Stimulated activated CD4-positive, alpha-beta T cell treated with anti-CD3 and anti-CD28 coated beads, Interleukin-4, amount 100 ng/mL, for 24 hours (primary cell): ENCODE data around the gene CD300A.
A peak's percentile ranks its signal among the peaks of the same experiment; 100 is the strongest.

ENCODE experiments used
- DNase-seq: peaks from one replicate; pipeline ENCODE4 v3.0.0-alpha.2; 2020

The CD300A gene

DNA sequence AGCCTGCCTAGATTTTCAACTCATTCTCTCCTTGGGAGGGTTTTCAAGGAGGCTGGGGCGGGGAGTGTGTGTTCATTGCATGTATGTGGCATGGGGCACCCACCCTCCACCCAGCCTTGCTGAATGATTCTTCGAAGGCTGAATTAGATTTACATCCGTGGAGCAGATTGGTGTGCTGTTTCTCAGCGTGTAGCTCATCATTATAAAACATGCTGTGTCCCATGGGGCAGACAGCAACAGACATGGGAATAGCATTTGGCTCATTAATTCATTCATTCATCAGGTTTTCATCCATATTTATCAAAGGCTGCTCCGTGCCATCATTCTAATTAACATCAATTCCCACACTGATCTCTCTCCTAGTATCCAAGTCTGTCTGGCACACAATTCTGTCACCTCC lies 10.6 kb upstream of the CD300A start:
- no peak for DNase-seq

DNA sequence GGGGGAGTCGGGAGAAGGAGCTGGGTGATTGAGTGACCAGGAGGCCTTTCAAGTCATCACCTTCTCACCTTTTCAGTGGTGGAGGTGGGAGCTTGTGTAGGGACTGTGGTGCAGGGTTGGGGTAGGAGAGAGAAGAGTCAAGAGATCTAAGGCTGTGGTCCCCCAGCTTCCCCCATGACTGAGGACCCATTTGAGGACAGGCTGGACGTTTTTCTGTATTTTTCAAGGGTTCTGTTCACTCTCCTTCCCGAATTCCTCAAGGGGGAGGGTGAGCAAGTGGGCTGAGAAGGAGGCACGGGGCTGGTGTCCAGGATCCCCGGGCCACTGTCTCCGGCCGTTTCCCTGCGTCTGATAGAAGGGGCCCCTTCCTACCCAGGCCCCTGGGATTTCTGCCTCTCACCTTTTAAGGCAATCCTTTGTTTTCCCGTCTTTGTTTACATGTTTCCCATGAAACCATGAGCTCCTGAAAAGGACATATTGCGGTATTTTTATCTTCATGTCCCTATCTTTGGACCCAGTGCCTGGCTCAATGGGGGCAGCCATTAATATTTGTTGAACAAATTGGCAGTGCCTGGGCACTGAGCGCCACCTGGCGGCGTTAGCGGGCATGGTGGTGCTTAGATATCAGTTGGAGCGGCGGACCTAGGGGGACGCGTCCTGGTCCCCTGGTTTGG lies 9.2 kb upstream of the CD300A start:
- peak; percentile 76 for DNase-seq

DNA sequence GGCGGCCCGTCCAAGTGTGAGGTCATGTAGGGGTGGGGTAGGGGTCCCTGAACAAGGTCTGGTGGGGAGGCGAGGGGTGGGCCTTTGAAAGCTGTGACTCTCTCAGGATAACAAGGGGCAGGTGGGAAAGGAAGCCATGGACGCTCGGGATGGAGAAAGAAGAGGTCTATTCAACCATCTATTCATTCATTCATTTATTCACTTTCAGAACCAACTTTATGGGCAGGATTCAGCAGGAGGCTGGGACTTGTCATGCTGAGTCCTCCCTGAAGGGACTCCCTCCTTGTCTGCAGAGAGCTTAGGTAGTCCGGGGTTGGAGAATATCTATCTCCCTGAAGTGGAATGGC lies 8.6 kb upstream of the CD300A start:
- DNase-seq, result no peak

DNA sequence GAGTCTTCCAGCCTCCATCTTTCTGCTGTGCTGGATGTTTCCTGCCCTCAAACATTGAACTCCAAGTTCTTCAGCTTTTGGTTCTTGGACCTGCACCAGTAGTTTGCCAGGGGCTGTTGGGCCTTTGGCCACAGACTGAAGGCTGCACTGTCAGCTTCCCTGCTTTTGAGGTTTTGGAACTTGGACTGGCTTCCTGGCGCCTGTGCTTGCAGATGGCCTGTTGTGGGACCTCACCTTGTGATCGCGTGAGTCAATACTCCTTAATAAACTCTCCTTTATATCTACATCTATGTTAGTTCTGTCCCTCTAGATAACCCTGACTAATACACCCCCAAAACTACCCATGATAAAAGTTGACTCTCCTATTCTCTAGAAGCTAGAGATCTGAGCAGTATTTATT lies 7.6 kb upstream of the CD300A start:
- no peak for DNase-seq

DNA sequence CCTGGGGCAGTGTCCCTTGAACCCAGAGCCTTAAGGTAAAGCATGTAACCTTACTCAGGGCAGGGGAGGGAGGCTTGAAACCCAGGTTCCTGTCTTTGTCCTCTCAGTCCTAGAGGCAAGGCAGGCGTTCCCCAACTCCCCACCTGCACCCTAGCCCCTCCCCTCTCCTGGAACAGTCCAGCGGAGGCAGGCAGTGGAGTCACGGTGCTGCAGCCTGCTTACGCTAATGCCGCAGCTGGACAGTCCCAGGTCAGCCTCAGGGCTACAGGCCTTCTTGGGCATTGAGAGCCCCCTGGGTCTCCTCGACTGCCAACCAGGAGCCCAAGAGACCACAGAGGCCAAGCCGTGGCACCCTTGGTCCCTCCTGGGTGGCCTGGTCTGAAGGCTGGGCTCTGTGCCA lies 6.8 kb upstream of the CD300A start:
- no peak for DNase-seq

DNA sequence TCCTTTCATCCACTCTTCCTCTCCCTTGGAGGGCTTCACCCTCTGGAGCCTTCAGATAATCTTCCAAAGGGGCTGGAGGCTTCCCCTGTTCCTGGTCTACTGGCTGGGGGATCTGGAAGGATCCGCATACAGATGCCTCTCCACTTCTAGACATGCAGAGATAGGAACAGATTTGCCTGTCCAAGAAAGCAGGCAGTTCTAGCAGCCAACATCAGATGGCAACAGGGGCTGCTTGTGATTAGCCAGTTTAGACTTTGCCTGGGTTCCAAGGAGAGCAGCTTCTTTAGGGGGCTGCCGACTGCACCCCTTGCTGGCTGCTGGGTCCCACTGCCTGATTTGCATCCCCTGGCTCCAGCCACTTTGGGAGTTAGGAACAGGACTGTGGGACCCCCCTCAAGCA lies 6.2 kb upstream of the CD300A start:
- no peak for DNase-seq

DNA sequence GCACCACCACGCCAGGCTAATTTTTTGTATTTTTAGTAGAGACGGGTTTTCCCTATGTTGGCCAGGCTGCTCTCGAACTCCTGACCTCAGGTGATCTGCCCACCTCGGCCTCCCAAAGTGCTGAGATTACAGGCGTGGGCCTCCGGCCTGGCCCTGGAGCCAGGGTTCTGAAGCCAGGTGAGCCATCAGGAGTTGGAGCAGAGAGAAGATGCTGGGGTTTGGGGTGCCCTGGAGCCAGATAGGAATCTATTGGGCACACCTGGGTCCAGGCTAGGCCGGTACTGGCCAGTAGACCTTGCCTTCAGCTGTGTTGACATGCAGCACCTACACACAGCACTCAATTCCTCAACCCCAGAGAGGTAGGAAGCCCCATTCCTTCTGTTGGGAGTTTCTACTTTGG lies 5.4 kb upstream of the CD300A start:
- DNase-seq, result no peak

DNA sequence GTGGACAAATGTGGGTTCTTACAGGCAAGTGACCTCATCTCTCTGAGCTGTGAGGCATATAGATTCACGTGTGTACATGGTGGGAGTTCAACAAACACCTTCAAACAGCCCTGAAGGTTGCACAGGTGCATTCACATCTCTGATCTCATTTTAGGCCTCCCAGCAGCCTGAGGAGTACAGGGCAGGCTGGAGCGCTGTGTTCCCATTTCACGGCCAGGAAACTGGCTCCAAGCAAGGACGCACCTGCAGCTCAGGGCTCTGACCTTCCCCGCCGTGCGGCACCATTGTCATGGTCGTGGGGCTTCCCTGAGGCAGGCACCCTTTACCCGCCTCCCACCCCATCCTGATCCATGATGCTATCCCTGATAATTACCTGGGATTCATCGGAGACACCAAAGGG lies 4.8 kb upstream of the CD300A start:
- no peak for DNase-seq

DNA sequence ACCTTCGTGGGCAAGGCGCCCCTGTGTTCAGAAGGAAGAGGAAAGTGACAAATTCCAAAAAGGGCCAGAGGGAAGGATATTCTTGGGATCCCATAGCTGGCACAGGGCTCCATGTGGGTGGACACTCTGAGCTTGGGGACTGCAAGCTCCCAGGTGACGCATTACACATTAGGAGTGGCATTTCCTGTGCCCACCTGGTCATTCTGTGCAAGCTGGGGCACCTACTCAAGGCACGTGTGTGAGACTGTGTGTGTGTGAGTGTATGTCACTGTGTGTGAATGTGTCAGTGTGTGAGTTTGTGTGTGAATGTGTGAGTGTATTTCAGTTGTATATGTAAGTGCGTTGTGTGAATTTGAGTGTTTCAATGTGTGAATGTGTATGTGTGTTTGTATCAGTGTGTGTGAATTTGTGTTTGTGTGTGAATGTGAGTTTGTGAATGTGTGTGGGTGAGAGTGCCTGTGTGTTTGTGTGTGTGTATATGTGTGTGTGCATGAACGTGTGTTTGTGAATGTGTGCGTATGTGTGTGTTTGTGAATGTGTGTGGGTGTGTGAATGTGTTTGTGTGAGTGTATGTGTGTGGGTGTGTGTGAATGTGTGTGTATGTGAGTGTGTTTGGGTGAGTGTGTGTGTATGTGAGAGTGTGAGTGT lies 1.6 kb upstream of the CD300A start:
- DNase-seq, result no peak

DNA sequence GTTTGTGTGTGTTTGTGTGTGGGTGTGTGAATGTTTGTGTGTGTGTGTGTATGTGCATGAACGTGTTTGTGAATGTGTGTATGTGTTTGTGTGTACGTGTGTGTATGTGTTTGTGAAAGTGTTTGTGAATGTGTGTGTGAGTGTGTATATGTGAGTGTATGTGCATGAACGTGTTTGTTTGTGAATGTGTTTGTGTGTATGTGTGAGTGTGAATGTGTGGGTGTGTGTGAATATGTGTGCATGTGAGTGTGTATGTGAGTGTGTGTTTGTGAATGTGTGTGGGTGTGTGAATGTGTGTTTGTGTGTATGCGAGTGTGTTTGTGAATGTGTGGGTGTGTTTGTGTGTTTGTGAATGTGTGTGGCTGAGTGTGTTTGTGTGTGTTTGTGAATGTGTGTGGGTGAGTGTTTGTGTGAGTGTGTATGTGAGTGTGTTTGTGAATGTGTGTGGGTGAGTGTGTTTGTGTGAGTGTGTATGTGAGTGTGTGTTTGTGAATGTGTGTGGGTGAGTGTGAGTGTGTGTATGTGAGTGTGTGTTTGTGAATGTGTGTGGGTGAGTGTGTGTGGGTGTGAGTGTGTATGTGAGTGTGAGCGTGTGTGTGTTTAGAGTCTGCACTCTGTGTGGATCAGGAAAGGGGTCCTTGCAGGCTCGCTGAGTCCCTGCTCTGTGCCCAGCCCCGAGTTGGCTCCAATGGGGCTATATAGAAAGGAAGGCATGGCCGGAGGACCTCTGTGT lies 890 bp upstream of the CD300A start:
- DNase-seq, result no peak

DNA sequence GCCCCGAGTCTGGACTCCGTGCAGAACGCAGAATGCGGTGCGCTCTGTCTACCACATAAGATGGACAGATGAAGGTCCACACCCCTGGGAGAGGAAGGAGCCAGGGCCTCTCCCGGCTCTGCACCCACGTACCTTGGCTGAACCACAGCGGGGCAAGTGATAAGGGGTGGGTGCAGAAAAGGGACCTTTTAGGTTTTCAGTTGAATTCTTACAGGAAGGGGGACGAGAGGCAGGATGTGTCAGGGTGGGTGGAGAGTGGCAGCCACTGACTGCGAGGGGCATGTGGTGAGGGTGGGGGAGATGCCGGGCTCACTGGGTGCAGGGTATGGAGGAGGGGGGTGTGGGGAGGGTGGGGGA lies 372 bp downstream of the CD300A start:
- peak; percentile 20 for DNase-seq

DNA sequence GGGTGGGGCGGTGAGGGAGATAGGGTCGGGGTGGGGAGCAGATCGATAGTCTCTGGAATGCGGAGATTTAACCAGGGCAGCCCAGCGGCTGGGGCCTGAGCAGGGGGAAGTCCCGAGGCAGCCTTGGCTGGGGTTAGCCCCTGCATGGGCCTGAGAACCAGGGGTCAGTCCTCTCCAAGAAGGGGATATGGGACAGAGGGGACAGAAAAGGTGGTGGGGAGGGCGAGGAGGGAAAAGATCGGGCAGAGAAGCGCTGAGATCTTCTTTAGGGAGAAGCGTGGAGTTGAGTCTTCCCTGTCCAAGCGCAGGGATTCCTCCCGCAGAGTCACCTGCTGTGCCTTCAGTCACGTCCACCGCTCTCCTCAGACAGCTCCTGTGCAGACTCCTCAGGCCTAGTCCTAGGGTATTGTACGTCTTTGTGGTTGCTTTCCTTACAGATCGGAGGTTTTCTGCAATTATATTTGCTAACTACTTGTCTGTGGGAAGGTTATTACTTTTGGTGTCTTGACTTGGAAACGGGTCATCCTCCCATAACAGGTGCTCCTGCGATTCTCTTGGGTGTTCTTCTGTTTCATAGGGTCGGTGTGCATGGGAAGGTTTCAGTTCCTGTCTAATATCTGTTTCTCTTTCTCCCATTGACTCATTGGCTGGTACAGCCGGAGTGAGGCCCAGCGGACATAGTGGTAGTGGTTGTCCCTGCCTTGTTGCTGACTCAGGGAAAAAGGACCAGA lies 952 bp downstream of the CD300A start:
- no peak for DNase-seq

DNA sequence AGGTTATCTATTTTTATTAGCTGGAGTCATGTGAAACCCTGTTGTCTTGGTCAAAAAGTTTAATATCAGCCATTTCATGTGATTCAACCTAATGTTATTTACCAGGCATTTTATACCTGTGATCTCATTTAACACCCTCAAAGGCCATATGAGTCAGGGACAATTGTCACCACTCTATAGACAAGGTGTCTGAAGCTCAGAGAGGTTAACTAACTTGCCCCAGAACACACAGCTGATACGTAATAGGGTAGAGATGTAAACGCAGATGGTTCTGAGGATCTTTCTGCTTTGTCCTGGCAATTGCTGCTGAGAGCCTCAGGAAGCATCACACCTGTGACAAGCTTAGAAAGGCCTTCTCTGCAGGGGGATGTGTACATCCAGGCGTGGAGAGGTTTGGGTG lies 4.9 kb downstream of the CD300A start:
- no peak for DNase-seq

DNA sequence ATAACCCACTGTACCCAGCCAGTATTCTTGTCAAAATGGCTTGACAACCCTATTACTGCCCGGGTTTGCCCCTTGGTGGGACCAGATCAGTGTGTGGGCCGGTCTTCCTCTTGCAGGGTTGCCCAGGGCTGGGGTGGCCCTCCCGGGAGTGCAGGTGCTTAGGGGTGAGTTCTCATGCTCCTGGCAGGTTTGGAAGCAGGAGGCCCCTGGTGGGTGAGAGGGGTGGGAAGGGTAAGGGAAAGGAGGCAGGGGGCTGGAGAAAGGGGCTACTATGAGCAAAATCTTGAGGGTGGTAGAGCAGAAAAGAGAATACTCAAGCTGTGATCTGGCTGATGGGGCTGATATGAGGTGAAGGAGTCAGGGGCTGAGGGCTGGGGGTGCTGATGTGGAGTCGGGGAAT lies 6.5 kb downstream of the CD300A start:
- no peak for DNase-seq

DNA sequence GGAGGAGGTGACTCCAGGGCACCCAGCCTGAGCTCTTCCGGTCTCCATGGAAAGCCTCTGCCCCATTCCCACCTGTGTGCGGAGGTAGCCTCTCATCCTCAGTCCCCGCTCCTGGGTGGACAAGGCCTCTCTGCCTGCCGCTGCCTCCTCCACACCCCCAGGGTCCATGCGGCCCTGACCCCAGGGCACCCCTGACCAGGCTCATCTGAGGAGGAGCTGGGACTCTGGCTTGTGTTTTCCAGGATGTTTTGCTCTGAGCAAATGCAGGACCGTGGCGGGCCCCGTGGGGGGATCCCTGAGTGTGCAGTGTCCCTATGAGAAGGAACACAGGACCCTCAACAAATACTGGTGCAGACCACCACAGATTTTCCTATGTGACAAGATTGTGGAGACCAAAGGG lies 6.9 kb downstream of the CD300A start:
- no peak for DNase-seq

DNA sequence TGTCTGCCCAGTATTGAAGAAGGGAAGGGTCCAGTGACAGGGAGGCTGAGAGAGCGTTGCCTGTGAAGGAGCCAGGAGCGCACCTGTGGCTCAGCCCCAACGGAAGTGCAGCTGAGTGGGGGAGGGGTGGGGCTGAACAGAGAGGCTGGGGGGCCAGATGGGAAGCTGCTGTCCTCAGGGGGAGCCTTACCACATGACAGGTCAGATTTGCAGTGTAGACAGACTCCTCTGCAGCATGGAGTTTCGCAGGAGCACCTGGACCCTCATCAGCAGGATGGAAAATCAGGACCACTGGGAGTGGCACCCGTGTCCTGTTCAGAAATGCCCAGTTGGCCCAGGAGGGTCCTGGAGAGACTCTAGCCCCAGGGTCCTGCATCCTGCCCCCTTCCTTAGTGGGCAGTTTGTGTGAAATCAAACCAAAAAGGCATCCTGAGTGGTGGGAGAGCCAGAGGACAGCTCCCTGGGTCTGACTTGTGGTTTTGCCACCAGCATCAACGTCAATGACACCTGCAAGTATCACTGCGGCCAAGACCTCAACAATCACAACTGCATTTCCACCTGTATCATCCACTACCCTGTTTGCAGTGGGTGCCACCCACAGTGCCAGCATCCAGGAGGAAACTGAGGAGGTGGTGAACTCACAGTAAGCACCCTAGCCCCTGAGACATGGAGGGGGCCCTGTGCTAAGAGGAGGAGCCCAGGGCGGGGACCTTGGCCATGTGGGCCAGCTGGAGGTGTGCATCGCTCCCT lies 7.8 kb downstream of the CD300A start:
- no peak for DNase-seq

DNA sequence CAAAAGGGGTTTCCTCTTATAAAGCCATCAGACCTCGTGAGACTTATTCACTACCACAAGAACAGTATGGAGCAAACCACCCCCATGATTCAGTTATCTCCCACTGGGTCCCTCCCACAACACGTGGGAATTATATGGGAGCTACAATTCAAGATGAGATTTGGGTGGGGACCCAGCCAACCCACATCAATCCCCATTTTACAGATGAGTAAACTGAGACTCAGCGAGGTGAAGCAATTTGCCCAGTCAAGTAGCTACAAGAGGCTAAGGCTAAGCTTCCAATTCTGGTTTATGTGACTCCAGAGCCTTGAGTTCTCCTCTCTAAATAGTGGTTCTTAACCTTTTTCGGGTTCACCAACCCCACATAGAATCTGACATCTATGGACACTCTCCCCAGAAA lies 8.8 kb downstream of the CD300A start:
- no peak for DNase-seq

DNA sequence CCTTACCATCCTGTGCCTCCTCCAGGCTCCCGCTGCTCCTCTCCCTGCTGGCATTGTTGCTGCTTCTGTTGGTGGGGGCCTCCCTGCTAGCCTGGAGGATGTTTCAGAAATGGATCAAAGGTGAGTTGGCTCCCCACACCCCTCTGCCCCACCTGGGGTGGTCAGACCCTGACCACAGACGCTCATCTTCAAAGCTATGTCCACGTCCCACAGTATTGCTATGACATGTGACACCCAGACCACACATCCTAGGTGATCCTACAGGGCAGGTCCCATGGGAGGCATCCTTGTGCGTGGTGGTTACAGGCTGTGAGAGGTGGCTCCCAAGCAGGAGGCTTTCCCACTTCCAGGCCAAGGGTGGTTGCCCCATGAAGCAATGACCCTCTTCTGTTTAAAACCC lies 11.0 kb downstream of the CD300A start:
- DNase-seq, result no peak

DNA sequence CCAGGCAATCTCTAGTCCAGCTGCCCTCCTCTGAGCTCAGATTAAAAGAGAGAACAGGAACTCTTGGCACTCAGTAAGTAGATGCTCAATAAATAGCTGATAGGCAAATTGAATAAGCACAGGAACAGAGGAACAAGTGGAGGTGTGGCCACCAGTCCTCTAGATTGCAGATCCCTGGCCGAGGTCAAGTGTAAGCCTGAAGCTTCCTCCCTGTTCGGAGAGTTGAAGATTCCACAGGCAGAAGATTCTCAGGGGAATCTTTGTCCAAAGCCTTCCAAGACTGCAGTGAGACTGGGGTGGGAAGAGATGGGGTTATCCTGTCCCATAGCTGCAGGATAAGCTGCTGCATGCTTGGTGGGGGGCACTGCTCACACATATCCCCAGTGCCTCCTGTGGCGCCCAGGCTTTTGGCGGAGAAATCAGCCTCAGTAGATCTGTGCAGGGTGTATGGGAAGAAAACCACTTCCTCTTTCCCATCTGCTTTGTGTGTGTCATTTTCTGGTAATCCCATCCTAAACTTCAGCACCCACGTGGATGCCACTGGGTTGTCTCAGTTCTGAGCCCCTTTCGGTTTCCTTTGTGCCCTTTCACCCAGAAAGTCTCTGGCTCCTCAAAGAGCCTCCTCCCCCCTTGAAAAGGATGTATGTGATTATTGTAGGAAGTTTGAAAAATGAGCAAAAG lies 12.1 kb downstream of the CD300A start:
- DNase-seq, result peak; percentile 21

DNA sequence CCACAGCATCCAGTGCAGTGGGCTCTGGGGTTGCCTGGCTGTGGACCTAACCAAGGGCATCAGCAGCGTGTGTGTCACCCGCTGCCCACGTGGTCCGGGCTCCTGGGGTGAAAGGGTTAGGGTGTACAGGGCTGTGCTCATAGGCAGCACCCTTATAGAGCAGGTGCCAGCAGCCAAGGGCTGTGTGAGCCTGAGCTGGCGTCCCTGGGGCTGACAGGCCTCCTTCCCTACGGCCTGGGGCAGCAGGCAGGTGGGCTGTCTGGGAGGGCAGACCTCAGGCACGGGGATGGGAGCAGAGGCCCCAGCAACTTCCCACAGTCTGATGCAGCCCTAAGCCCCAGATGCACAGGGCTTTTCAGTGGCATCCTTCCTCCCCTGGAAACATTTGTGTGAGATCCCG lies 13.9 kb downstream of the CD300A start:
- no peak for DNase-seq

DNA sequence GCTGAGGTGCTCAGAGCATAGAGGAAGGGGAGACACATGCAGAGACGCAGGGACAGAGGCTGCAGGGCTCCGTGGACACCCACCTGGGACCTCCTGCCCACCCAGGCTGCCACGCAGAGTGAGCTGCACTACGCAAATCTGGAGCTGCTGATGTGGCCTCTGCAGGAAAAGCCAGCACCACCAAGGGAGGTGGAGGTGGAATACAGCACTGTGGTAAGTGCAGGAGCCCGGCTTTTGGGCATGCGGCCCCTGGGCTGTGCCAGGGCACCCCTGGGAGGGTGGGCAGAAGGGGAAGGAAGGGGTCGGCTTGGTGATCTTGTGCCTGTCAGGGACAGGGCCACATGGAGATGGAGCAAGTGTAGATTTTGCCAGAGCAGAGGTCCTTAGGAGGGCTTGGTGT lies 15.2 kb downstream of the CD300A start:
- DNase-seq, result no peak

DNA sequence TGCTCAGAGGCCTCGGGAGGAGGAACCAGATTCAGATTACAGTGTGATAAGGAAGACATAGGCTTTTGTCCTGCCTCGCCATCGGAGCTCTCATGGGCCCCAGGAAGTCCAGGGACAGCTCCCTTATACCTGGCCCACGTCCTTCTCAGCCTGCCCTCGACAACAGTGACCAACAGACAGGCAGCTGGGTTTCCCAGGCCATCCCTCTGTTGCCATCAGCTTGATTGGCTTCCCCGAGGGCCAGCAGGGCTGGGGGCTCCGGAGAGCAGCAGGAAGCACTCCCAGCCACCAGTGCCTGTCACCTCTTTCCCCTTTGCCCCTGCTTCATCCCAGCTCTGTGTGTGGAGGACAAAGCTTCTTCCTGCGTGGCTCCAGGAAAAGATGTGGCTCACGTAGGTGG lies 17.6 kb downstream of the CD300A start:
- DNase-seq, result no peak
